ENCODE data around the gene ARHGAP9. TPM values are rescaled to one million over a fixed set of nuclear protein-coding genes. Genes with fewer than 3 reads are reported as not detected.

ARHGAP9 gene
- total RNA-seq, 1 donor from 2014 or later: 37.7 TPM

DNA sequence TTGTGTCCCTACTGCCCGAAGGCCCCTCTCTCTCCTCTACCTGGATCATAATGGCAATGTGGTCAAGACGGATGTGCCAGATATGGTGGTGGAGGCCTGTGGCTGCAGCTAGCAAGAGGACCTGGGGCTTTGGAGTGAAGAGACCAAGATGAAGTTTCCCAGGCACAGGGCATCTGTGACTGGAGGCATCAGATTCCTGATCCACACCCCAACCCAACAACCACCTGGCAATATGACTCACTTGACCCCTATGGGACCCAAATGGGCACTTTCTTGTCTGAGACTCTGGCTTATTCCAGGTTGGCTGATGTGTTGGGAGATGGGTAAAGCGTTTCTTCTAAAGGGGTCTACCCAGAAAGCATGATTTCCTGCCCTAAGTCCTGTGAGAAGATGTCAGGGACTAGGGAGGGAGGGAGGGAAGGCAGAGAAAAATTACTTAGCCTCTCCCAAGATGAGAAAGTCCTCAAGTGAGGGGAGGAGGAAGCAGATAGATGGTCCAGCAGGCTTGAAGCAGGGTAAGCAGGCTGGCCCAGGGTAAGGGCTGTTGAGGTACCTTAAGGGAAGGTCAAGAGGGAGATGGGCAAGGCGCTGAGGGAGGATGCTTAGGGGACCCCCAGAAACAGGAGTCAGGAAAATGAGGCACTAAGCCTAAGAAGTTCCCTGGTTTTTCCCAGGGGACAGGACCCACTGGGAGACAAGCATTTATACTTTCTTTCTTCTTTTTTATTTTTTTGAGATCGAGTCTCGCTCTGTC is 22.8 kb downstream of the ARHGAP9 start:
- no peak overlapping the region for H3K4me3 ChIP-seq
- DNase-seq: no peak
- peaks cover 23% of the 10 kb centered on the region for H3K4me1 ChIP-seq
- no peak overlapping the region for H3K27ac ChIP-seq
- no peak for TF ChIP-seq CTCF (IDR thresholded peaks at IDR 0.05)
- peaks cover 6% of the 10 kb centered on the region for H3K27me3 ChIP-seq
- no peaks in the 10 kb centered on the region for H3K36me3 ChIP-seq
- no peaks in the 10 kb centered on the region for H3K9me3 ChIP-seq
- ATAC-seq: no peak
- intact Hi-C loops (cut with DNase I): loop anchor here (10.0 kb wide), 1 partner anchor 192 kb away; no protein-coding TSS in a partner anchor

DNA sequence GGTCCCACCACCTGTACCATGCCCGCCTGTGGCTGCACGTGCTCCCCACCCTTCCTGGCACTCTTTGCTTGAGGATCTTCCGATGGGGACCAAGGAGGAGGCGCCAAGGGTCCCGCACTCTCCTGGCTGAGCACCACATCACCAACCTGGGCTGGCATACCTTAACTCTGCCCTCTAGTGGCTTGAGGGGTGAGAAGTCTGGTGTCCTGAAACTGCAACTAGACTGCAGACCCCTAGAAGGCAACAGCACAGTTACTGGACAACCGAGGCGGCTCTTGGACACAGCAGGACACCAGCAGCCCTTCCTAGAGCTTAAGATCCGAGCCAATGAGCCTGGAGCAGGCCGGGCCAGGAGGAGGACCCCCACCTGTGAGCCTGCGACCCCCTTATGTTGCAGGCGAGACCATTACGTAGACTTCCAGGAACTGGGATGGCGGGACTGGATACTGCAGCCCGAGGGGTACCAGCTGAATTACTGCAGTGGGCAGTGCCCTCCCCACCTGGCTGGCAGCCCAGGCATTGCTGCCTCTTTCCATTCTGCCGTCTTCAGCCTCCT is 23.4 kb downstream of the ARHGAP9 start:
- ATAC-seq: peak; percentile 7
- Histone ChIP-seq H3K4me3 (no peak overlapping the region), H3K9me3 (no peaks in the 10 kb centered on the region), H3K4me1 (peaks cover 18% of the 10 kb centered on the region), H3K27me3 (peaks cover 4% of the 10 kb centered on the region), H3K27ac (no peak overlapping the region), H3K36me3 (no peaks in the 10 kb centered on the region)
- TF ChIP-seq CTCF (IDR thresholded peaks at IDR 0.05): peak; percentile 44
- DNase-seq: no peak
- intact Hi-C loops (cut with DNase I): loop anchor here (10.0 kb wide), 1 partner anchor 191 kb away; no protein-coding TSS in a partner anchor

GRCh38 chr12:57455374-57456144 is 24.1 kb downstream of the ARHGAP9 start:
- Histone ChIP-seq H3K4me3 (no peak overlapping the region), H3K27me3 (no peaks in the 10 kb centered on the region), H3K36me3 (no peaks in the 10 kb centered on the region), H3K27ac (no peak overlapping the region), H3K4me1 (peaks cover 12% of the 10 kb centered on the region), H3K9me3 (no peaks in the 10 kb centered on the region)
- no peak for ATAC-seq
- no peak for TF ChIP-seq CTCF (IDR thresholded peaks at IDR 0.05)
- intact Hi-C loops (cut with DNase I): loop anchor here (10.0 kb wide), 1 partner anchor 191 kb away; no protein-coding TSS in a partner anchor
- DNase-seq: no peak

GRCh38 chr12:57454566-57455373 is 24.9 kb downstream of the ARHGAP9 start, which contains the start of gene INHBE:
INHBE (plus strand) TSS chr12:57455307; CDS start chr12:57455537, 230 bp downstream.
- no peak for TF ChIP-seq CTCF (IDR thresholded peaks at IDR 0.05)
- no peaks in the 10 kb centered on the region for H3K9me3 ChIP-seq
- H3K4me3 ChIP-seq: no peak within 1 kb of the TSS
- DNase-seq: no peak
- intact Hi-C loops (cut with DNase I): loop anchor here (5.0 to 10.0 kb wide), 2 partner anchors 147 to 190 kb away; no protein-coding TSS in a partner anchor
- no peaks in the 10 kb centered on the region for H3K27me3 ChIP-seq
- no peak for ATAC-seq
- H3K4me1 ChIP-seq: peaks cover 6% of the 10 kb centered on the region
- H3K36me3 ChIP-seq: no peaks in the 10 kb centered on the region
- no peak within 1 kb of the TSS for H3K27ac ChIP-seq

GRCh38 chr12:57454213-57454565 is 25.5 kb downstream of the ARHGAP9 start:
- ATAC-seq: no peak
- Histone ChIP-seq H3K4me3 (no peak overlapping the region), H3K9me3 (no peaks in the 10 kb centered on the region), H3K4me1 (peaks cover 6% of the 10 kb centered on the region), H3K27me3 (no peaks in the 10 kb centered on the region), H3K27ac (no peak overlapping the region), H3K36me3 (no peaks in the 10 kb centered on the region)
- no peak for DNase-seq
- intact Hi-C loops (cut with DNase I): loop anchor here (5.0 to 10.0 kb wide), 2 partner anchors 147 to 189 kb away; no protein-coding TSS in a partner anchor
- no peak for TF ChIP-seq CTCF (IDR thresholded peaks at IDR 0.05)
